Measurements from ENCODE around the gene ATRNL1.

Gene ATRNL1

GRCh38 chr10:115948465-115948864, 855.3 kb downstream of the ATRNL1 start:
- DNase-seq (ENCODE audit: low read depth, low spot score): no peak

DNA sequence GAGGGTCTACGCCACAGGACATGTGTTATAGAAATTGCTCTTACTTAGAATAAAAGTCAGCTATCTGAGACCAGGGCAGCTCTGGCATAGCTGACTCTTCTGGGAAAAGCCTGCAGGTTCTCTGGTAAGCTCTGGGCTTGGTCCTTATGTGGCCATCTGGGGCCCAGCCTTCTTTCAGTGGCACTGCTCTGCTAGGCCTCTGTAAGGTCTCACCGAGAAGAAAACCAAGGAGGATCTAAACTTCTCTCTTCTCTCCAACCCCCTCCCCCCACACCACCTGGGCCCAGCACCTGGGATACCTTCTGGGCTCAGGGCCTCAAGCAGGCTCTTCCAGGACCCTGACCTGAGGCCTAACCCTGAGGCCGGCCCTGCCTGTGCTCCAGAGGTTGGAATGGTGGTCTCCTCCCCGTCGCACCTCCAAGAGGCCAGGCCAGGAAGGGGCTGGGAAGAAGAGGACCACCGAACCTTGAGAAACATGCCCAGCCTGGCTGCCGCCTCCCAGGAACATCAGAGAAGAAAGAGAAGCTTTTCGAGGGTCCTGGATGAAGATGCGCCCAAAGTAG, 856.2 kb downstream of the ATRNL1 start:
- DNase-seq (ENCODE audit: low read depth, low spot score): no peak

DNA sequence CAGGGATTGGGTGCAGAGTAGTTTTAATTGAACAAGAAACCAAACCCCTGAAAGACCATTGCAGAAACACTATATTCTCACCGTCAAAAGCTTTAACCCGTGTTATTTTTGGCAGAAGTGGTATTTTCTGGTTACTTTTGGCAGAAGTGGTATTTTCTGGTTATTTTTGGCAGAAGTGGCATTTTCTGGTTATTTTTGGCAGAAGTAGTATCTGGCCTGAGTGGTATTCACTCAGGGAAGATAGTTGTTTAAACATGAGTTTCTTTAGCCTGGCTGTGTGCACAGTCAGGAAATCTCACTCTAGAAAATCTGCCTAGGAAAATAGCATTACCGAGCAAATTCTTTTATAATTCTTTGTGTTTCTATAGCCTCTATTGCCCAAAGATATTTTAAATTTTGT, 857.2 kb downstream of the ATRNL1 start:
- DNase-seq (ENCODE audit: low read depth, low spot score): peak; percentile 55

GRCh38 chr10:115951242-115951641, 858.1 kb downstream of the ATRNL1 start:
- DNase-seq (ENCODE audit: low read depth, low spot score): no peak

- DNase-seq (ENCODE audit: low read depth, low spot score): no peak
Measured at GRCh38 chr10:115953281-115953680, 860.1 kb downstream of the ATRNL1 start.

DNA sequence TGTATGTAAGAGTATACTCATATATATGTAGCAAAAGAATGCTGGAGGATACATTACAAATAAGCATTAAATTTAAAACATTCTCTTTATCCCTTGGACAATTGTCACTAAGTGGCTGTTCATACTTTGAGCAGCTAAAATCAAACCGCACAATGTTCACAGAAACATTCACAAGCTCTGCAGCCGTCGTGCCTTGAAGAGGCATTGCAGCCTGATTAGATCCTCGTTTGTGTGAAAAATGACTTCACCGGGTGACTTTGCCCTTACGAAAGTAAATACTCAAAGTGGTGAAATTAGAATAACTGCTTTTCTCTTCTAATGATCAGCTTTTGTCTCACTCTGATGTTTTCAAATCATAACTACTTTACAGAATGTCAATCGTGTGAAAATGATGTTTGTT, 860.8 kb downstream of the ATRNL1 start:
- no peak for DNase-seq (ENCODE audit: low read depth, low spot score)

- DNase-seq (ENCODE audit: low read depth, low spot score): no peak
Measured at GRCh38 chr10:115956225-115957011, 863.3 kb downstream of the ATRNL1 start.

DNA sequence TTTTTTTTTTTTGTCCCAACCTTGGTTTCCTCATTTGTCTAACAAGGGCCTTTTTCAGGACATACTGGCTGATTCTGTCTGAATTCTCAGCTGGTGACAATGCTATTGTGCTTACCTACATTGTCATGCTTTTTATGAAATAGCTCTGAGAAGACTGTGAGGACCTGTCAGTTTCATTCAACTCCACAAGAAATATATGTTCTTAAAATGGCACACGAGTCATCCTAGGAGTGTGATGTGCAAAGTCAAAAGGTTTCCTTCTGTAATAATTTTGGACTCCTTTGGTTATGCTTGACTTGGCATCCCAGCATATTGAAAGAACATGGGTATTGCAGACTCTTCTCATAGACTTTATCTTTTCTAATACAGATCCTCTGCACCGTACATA, 863.8 kb downstream of the ATRNL1 start:
- no peak for DNase-seq (ENCODE audit: low read depth, low spot score)

DNA sequence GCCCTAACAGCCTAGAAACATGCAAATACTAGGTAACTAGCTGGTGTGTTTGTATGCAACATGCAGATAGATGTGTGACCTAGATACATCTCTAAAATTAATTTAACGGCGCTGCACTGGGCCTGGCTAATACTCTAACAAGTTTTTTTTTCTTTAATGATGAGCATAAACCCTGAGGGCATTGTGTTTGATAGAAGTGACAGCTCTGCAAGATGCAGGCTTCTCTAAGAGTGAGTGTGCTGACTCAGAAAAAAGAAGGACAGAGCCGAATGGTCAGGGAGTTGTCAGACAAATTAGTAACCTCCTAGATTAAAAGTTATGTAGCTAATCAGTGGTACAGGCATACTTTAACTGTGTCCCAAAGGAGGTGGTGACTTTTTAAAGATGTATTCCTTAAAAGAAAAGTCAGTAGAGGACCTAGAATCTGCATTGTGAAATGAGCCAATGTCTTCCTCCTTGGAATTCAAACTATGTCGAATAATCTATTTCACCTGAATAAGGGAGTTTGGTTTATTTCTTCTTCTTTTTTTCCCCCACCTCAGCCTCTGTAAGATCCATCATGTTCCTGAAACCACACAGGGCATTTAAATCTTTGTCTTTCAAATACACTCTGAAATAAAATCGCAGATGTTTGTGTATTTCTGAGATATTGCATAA, 864.7 kb downstream of the ATRNL1 start:
- no peak for DNase-seq (ENCODE audit: low read depth, low spot score)

DNA sequence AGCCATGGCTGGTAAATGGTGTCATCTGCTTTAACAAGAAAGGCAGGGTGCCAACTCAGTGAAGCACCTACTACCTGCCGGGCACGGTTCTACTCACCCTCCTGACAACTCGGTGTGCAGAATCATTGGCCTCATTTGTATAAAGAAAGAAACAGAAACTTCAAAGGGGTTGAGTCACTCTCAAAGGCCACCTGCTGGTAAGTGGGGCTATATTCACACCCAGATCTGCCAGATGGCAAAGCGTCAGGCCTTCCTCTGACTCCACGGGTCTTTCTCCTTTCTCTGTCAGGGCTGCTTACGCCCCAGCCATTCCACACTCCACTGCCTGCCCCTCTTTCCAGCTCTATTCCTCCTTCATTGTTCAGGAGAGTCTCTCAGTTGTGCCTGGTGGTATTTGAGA, 870.7 kb downstream of the ATRNL1 start:
- no peak for DNase-seq (ENCODE audit: low read depth, low spot score)

DNA sequence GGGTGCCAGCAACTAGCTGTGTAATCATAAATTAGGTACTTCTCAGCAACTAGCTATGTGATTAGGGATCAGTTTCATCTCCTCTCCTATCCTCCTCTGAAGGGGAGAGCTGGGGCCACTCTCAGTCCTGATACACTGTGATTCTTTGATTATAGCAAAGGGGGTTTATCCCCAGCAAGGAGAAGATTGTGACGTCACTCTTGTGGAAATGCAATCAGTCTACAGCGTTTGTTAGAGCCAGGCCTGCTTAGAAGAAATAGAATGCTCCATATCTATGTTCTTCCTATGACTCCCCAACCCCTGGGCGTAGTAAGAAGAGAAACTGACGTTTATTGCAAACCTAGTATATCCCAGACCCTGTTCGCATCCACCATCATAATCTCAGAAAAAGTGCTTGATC, 871.7 kb downstream of the ATRNL1 start:
- no peak for DNase-seq (ENCODE audit: low read depth, low spot score)

GRCh38 chr10:115965376-115965775, 872.2 kb downstream of the ATRNL1 start:
- DNase-seq (ENCODE audit: low read depth, low spot score): no peak

DNA sequence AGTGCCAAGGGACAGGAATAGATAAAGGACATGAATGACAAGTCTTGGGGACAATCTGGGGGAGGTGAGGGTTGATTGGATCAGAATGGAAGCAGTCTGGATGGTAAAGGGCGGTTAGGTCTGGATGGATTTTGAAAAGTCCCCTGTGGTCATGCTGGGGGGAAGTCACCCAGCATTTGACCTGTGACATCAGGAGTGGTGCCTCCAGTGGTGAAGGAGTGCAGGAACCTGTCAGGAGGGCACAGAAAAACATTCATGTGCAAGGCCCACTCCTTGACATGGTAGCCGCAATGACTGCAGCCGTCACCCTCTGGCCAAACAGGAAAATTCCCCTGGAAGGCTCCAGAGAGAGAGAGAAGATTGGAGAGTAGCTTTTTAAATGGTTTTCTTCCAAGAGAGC, 875.1 kb downstream of the ATRNL1 start:
- DNase-seq (ENCODE audit: low read depth, low spot score): no peak

- DNase-seq (ENCODE audit: low read depth, low spot score): no peak
Measured at GRCh38 chr10:115969591-115969990, 876.4 kb downstream of the ATRNL1 start.

- DNase-seq (ENCODE audit: low read depth, low spot score): no peak
Measured at GRCh38 chr10:115971921-115972320, 878.8 kb downstream of the ATRNL1 start.

GRCh38 chr10:115972426-115972825, 879.3 kb downstream of the ATRNL1 start:
- DNase-seq (ENCODE audit: low read depth, low spot score): no peak

DNA sequence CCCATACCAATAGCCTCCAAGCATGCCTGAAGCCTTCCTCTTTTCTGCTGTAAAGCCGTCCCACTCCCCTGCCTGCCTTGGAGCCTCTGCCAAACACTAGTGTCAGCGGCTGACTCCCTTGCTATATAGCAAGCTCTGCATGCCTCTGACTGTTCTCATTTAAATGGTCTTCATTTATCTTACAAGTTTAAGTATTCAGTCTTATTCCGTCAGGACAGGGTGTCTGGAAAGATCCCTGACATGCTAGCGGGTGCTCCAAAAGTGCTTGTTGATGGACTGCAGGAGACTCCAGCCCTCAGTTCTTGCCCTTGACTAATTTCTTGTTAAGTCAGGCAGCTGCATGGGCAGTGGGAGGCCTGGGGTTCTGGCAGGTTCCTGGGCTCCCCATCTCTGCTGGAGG, 881.2 kb downstream of the ATRNL1 start:
- no peak for DNase-seq (ENCODE audit: low read depth, low spot score)

GRCh38 chr10:115974816-115975430, 881.8 kb downstream of the ATRNL1 start:
- DNase-seq (ENCODE audit: low read depth, low spot score): no peak

GRCh38 chr10:115975506-115975905, 882.3 kb downstream of the ATRNL1 start:
- DNase-seq (ENCODE audit: low read depth, low spot score): no peak

DNA sequence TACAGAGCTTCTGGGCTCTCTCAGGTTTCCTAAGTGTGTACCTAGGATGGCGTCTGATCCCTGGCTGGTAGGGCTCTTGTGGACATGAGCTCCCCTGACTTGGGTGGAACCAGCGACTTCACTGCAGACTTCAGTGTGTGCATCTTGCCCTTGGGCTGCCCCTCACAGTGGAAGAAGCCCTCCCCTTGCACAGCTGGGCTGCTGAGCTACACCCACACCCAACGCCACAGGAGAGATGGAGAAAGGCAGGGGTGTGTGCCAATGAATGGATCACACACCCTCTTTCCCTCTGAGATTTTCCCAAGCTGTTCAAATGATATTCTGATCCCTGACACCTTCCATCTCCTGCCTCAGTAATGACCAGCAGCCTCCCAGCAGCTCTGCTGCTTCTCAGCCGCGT, 883.2 kb downstream of the ATRNL1 start:
- no peak for DNase-seq (ENCODE audit: low read depth, low spot score)

- DNase-seq (ENCODE audit: low read depth, low spot score): no peak
Measured at GRCh38 chr10:115977855-115978254, 884.7 kb downstream of the ATRNL1 start.

GRCh38 chr10:115979576-115979975, 886.4 kb downstream of the ATRNL1 start:
- no peak for DNase-seq (ENCODE audit: low read depth, low spot score)

GRCh38 chr10:115980470-115980869, 887.3 kb downstream of the ATRNL1 start:
- no peak for DNase-seq (ENCODE audit: low read depth, low spot score)

Data from brain pericyte (primary cell).